Measurements from ENCODE around the gene ZNF629. TPM values are rescaled to one million over a fixed set of nuclear protein-coding genes. Genes with fewer than 3 reads are reported as not detected.

Gene ZNF629
- total and polyA plus RNA-seq, 4 donors = 5.7 to 16.3 (median 9.0) TPM

DNA sequence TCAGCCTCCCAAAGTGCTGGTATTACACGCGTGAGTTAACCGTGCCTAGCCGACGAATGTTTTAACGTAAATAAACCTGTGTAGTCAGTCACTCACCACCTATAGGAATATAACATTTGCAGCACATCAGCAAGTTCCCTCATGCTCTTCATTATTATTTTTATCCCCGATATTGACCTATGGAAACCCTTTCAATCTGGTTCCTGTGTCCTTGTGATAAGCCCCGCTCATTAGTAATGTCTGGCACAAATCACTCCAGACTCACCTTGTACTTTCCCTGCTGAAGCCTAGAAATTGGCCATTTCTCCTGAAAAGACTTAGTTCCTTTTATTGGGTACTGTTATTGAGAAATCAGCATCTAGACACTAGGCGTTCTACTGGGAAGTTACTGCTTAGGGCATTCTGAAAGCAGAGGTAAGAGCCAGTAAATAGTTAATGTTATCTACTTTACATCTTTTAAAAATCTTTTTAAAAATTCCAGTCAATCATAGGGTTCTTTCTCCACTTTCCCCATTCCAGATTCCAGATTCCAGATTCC lies 40.3 kb downstream of the ZNF629 start:
- Histone ChIP-seq H3K4me1 (ENCODE audit: control insufficient read depth in 5 of 5, insufficient read depth in 5 of 5, low read length in 5 of 5) (peaks cover 0 to 6% (median 4%) of the 10 kb centered on the region in 5 donors), H3K27ac (ENCODE audit: low read depth in 1 of 2, low read length in 1 of 2) (no peak overlapping the region), H3K36me3 (ENCODE audit: control insufficient read depth in 4 of 4, insufficient read depth in 4 of 4, low read length in 4 of 4) (peaks cover 6 to 21% (median 14%) of the 10 kb centered on the region in 4 donors), H3K9me3 (ENCODE audit: control insufficient read depth in 4 of 4, insufficient read depth in 3 of 4, low read length in 3 of 4) (no peaks in the 10 kb centered on the region), H3K27me3 (ENCODE audit: control insufficient read depth in 3 of 3, insufficient read depth in 3 of 3, low read length in 2 of 3) (no peaks in the 10 kb centered on the region), H3K4me3 (no peak overlapping the region), H3K9ac (ENCODE audit: insufficient read depth in 1 of 2, low read length in 2 of 2) (no peak overlapping the region)
- ATAC-seq (ENCODE audit: insufficient read depth, low FRiP score) = no peak
- TF ChIP-seq, protein P1, sequence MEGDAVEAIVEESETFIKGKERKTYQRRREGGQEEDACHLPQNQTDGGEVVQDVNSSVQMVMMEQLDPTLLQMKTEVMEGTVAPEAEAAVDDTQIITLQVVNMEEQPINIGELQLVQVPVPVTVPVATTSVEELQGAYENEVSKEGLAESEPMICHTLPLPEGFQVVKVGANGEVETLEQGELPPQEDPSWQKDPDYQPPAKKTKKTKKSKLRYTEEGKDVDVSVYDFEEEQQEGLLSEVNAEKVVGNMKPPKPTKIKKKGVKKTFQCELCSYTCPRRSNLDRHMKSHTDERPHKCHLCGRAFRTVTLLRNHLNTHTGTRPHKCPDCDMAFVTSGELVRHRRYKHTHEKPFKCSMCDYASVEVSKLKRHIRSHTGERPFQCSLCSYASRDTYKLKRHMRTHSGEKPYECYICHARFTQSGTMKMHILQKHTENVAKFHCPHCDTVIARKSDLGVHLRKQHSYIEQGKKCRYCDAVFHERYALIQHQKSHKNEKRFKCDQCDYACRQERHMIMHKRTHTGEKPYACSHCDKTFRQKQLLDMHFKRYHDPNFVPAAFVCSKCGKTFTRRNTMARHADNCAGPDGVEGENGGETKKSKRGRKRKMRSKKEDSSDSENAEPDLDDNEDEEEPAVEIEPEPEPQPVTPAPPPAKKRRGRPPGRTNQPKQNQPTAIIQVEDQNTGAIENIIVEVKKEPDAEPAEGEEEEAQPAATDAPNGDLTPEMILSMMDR (IDR thresholded peaks at IDR 0.05; ENCODE audit: control extremely low read depth, extremely low read depth) = no peak
- 84 to 89% methylated on average over 9 of the region's 9 CpGs for WGBS, 2 donors
- no peak for DNase-seq

DNA sequence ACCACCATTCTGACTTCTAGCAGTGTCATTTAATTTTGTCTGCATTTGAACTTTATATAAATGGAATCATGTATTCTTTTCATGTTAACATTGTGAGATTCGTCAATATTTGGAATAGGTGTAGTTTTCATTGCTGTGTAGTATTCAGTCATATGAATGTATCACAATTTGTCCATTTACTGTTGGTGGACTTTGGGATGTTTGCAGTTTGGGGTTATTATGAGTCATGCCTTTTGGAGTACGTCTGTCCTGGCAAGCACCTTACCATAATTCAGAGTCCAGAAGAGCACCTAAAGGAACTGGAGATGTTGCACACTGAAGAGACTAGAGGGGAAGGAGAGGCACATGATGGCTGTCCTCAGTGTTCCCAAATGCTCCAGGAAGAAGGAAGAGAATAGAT lies 41.9 kb downstream of the ZNF629 start:
- Histone ChIP-seq H3K4me3 (no peak overlapping the region), H3K27me3 (ENCODE audit: control insufficient read depth in 3 of 3, insufficient read depth in 3 of 3, low read length in 2 of 3) (no peaks in the 10 kb centered on the region), H3K9me3 (ENCODE audit: control insufficient read depth in 4 of 4, insufficient read depth in 3 of 4, low read length in 3 of 4) (no peaks in the 10 kb centered on the region), H3K4me1 (ENCODE audit: control insufficient read depth in 5 of 5, insufficient read depth in 5 of 5, low read length in 5 of 5) (peaks cover 0 to 12% (median 4%) of the 10 kb centered on the region in 5 donors), H3K9ac (ENCODE audit: insufficient read depth in 1 of 2, low read length in 2 of 2) (no peak overlapping the region), H3K27ac (ENCODE audit: low read depth in 1 of 2, low read length in 1 of 2) (no peak overlapping the region), H3K36me3 (ENCODE audit: control insufficient read depth in 4 of 4, insufficient read depth in 4 of 4, low read length in 4 of 4) (peaks cover 6 to 19% (median 13%) of the 10 kb centered on the region in 4 donors)
- TF ChIP-seq, protein P1 (IDR thresholded peaks at IDR 0.05; ENCODE audit: control extremely low read depth, extremely low read depth) = no peak
- ATAC-seq (ENCODE audit: insufficient read depth, low FRiP score) (no peak), DNase-seq (no peak)
- 70 to 84% methylated on average over 2 of the region's 2 CpGs for WGBS, 2 donors

DNA sequence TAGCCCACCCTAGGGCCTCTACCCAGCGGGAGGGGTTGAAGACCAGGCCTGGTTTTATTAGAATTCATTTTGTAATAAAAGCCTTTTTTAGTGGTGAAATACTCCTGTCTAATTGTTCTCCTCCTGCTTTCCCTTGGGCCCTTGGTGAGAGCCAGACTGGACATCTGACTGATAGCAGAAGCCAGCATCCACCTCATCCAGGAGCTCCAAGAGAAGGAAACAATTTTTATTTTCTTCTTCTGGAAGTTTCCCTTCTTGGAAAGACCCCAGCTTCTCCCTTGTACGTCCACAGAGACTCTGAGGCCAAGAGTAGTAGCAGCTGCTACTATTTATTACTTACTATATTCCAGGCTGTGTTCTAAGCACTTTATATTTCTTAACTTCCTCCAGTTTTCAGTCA lies 42.8 kb downstream of the ZNF629 start:
- Histone ChIP-seq H3K36me3 (ENCODE audit: control insufficient read depth in 4 of 4, insufficient read depth in 4 of 4, low read length in 4 of 4) (peaks cover 7 to 22% (median 16%) of the 10 kb centered on the region in 4 donors), H3K4me1 (ENCODE audit: control insufficient read depth in 5 of 5, insufficient read depth in 5 of 5, low read length in 5 of 5) (peaks cover 0 to 12% (median 4%) of the 10 kb centered on the region in 5 donors), H3K9ac (ENCODE audit: insufficient read depth in 1 of 2, low read length in 2 of 2) (no peak overlapping the region), H3K27me3 (ENCODE audit: control insufficient read depth in 3 of 3, insufficient read depth in 3 of 3, low read length in 2 of 3) (no peaks in the 10 kb centered on the region), H3K4me3 (no peak overlapping the region), H3K9me3 (ENCODE audit: control insufficient read depth in 4 of 4, insufficient read depth in 3 of 4, low read length in 3 of 4) (no peaks in the 10 kb centered on the region), H3K27ac (ENCODE audit: low read depth in 1 of 2, low read length in 1 of 2) (no peak overlapping the region)
- ATAC-seq (ENCODE audit: insufficient read depth, low FRiP score) (no peak), DNase-seq (no peak)
- TF ChIP-seq, protein P1 (IDR thresholded peaks at IDR 0.05; ENCODE audit: control extremely low read depth, extremely low read depth) = no peak
- WGBS, 2 donors = 83 to 85% methylated on average over 2 of the region's 2 CpGs

DNA sequence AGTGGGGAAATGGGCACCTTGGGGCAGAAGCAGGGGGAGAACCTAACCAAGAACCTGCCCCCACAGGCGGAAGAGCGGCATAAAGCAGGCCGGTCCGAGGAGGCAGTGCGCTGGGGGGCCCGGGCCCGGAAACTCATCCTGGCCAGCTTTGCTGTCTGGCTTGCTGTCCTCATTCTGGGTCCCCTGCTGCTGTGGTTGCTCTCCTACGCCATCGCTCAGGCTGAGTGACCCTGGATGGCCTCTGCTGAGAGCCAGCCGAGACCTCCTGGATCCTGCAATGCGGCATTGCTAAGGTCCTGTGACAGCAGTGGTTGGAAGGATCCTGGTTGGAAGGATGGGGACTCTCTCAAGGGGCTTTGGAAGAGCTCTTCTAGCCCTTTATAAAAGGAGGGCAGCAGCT lies 43.3 kb downstream of the ZNF629 start:
- 95 to 96% methylated on average over 11 of the region's 11 CpGs for whole genome bisulfite sequencing, 2 donors
- no peak for ATAC-seq (ENCODE audit: insufficient read depth, low FRiP score)
- H3K9me3 ChIP-seq (ENCODE audit: control insufficient read depth in 4 of 4, insufficient read depth in 3 of 4, low read length in 3 of 4) = no peaks in the 10 kb centered on the region
- DNase-seq = no peak
- H3K9ac ChIP-seq (ENCODE audit: insufficient read depth in 1 of 2, low read length in 2 of 2) = no peak overlapping the region
- TF ChIP-seq, protein P1 (IDR thresholded peaks at IDR 0.05; ENCODE audit: control extremely low read depth, extremely low read depth) = no peak
- no peak overlapping the region for H3K4me3 ChIP-seq
- no peak overlapping the region for H3K27ac ChIP-seq (ENCODE audit: low read depth in 1 of 2, low read length in 1 of 2)
- H3K4me1 ChIP-seq (ENCODE audit: control insufficient read depth in 5 of 5, insufficient read depth in 5 of 5, low read length in 5 of 5) = peaks cover 0 to 12% (median 4%) of the 10 kb centered on the region in 5 donors
- H3K27me3 ChIP-seq (ENCODE audit: control insufficient read depth in 3 of 3, insufficient read depth in 3 of 3, low read length in 2 of 3) = no peaks in the 10 kb centered on the region
- peaks cover 12 to 24% (median 17%) of the 10 kb centered on the region in 4 donors for H3K36me3 ChIP-seq (ENCODE audit: control insufficient read depth in 4 of 4, insufficient read depth in 4 of 4, low read length in 4 of 4)
